Measurements from ENCODE around the gene BCL2L1. TPM values are rescaled to one million over a fixed set of nuclear protein-coding genes. Genes with fewer than 3 reads are reported as not detected.

BCL2L1 gene
- total RNA-seq, 6 experiments from 2014 or later = 111 to 122 (median 117) TPM

DNA sequence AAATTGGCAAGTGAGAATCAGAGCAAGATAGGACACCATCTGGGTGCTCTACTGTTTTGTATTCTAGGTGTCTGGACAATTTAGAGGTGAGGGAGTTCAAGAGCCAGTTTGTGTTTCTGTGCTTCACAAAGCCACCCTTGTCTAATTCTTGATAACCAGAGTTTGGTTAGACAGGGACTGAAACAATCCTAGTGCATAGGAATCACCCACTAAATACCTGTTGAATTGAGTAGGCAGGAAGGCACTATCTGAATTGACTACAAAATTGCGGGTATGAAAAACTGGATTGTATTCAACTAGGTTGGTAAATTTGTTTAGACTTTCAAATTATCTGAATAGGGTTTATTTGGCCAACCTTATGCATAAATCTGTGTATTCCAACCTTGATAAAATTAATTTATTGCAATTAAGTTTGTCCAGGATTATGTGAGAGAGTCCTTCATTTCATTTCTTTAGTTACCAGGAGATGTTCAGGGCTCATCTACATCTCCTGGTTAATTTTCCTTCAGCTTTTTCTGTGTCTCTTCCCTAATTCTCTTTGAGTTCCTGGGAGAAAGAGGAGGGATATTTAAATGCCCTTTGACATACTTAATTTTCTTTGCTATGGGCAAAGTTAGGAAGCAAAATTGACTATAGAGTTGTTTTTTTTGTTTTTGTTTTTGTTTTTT is 18.1 kb upstream of the BCL2L1 start:
- H3K4me1 Mint-ChIP-seq (ENCODE audit: low read depth) = peaks cover 10% of the 10 kb centered on the region
- no peak for DNase-seq
- no peaks in the 10 kb centered on the region; the same call in 1 of the 2 replicates for H3K36me3 Mint-ChIP-seq (ENCODE audit: low read depth)
- no peaks in the 10 kb centered on the region for H3K27me3 Mint-ChIP-seq (ENCODE audit: insufficient read depth)
- no peak overlapping the region for H3K4me3 Mint-ChIP-seq
- no peaks in the 10 kb centered on the region for H3K9me3 Mint-ChIP-seq
- no peak overlapping the region for H3K27ac Mint-ChIP-seq
- TF ChIP-seq, protein P1, sequence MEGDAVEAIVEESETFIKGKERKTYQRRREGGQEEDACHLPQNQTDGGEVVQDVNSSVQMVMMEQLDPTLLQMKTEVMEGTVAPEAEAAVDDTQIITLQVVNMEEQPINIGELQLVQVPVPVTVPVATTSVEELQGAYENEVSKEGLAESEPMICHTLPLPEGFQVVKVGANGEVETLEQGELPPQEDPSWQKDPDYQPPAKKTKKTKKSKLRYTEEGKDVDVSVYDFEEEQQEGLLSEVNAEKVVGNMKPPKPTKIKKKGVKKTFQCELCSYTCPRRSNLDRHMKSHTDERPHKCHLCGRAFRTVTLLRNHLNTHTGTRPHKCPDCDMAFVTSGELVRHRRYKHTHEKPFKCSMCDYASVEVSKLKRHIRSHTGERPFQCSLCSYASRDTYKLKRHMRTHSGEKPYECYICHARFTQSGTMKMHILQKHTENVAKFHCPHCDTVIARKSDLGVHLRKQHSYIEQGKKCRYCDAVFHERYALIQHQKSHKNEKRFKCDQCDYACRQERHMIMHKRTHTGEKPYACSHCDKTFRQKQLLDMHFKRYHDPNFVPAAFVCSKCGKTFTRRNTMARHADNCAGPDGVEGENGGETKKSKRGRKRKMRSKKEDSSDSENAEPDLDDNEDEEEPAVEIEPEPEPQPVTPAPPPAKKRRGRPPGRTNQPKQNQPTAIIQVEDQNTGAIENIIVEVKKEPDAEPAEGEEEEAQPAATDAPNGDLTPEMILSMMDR (IDR thresholded peaks at IDR 0.05) = no peak

DNA sequence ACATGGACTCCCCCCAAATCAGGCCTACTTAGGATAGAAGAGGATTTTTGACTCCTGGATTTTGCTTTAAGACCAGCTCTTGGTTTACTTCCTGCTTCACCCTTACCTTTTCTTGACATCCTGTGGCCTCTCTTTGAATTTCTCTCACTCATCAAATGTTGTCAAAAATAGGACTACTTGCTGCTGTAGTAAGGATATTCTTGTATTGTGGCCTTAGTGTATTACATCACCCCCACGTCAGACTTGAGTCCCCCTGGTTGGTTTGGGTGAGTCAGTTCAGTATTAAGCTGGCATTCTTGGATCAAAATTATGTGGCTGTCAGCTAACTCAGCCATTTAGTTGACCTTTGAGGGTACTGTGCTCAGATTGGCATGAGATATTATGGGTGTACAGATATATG is 17.5 kb upstream of the BCL2L1 start:
- H3K4me1 Mint-ChIP-seq (ENCODE audit: low read depth) = peaks cover 6% of the 10 kb centered on the region
- H3K4me3 Mint-ChIP-seq = no peak overlapping the region
- peak; percentile 47 for DNase-seq
- H3K36me3 Mint-ChIP-seq (ENCODE audit: low read depth) = no peaks in the 10 kb centered on the region; the same call in 1 of the 2 replicates
- H3K27ac Mint-ChIP-seq = no peak overlapping the region
- no peaks in the 10 kb centered on the region for H3K27me3 Mint-ChIP-seq (ENCODE audit: insufficient read depth)
- TF ChIP-seq, protein P1 (IDR thresholded peaks at IDR 0.05) = no peak
- H3K9me3 Mint-ChIP-seq = no peaks in the 10 kb centered on the region

DNA sequence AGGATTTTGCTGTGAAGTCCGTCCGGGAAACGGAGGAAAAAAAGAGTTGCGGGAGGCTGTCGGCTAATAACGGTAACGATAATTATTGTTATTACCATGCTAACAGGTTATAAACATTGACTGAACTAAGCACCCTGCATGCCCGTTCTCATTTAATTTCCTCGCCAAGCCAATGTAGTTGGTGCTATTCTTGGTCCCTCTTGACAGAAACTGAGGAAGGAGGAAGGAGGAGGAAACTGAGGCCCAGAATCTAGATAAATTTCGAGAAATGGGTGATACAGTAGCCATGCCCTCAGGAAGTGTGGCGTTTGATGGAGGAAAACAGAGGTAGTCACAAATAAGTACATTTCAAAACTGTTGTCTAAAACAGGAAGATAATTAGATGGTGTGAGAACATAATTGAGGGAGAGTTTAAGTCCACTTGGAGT is 16.9 kb upstream of the BCL2L1 start:
- H3K27me3 Mint-ChIP-seq (ENCODE audit: insufficient read depth) = no peaks in the 10 kb centered on the region
- H3K4me3 Mint-ChIP-seq = no peak overlapping the region
- DNase-seq = no peak
- TF ChIP-seq, protein P1 (IDR thresholded peaks at IDR 0.05) = no peak
- no peaks in the 10 kb centered on the region for H3K9me3 Mint-ChIP-seq
- peaks cover 6% of the 10 kb centered on the region for H3K4me1 Mint-ChIP-seq (ENCODE audit: low read depth)
- H3K36me3 Mint-ChIP-seq (ENCODE audit: low read depth) = no peaks in the 10 kb centered on the region; the same call in 1 of the 2 replicates
- H3K27ac Mint-ChIP-seq = no peak overlapping the region

DNA sequence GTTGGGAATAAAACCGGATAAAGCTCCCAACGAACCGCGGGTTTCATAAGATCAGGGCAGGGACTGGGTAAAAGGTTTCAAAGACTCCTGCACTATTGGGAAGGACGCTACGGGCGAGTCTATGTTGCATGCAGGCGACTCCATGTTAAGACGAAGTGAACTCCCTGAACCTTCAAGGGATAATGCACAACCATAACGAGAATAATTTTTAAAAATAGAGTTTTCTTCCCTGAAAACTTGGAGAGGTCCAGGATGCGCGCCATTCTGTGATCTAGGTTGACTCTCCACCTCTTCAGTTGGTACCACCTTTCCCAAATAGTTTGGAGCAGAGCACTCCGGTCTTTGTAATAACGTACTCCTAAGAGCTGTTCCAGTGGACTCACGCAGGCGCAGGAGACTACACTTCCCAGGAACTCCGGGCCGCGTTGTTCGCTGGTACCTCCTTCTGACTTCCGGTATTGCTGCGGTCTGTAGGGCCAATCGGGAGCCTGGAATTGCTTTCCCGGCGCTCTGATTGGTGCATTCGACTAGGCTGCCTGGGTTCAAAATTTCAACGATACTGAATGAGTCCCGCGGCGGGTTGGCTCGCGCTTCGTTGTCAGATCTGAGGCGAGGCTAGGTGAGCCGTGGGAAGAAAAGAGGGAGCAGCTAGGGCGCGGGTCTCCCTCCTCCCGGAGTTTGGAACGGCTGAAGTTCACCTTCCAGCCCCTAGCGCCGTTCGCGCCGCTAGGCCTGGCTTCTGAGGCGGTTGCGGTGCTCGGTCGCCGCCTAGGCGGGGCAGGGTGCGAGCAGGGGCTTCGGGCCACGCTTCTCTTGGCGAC is 16.3 kb upstream of the BCL2L1 start, which contains the start of gene TPX2:
TPX2 (plus strand) TSS at position 562 of the 821 bp plus-strand sequence. CDS start 18,187 bp downstream, outside the sequence.
- H3K36me3 Mint-ChIP-seq (ENCODE audit: low read depth) = no peaks in the 10 kb centered on the region; the same call in 1 of the 2 replicates
- peaks cover 6% of the 10 kb centered on the region for H3K4me1 Mint-ChIP-seq (ENCODE audit: low read depth)
- no peak within 1 kb of the TSS for H3K27ac Mint-ChIP-seq
- H3K27me3 Mint-ChIP-seq (ENCODE audit: insufficient read depth) = no peaks in the 10 kb centered on the region
- peak; percentile 95 for DNase-seq
- TF ChIP-seq, protein P1 (IDR thresholded peaks at IDR 0.05) = peak; percentile 36; the same call in 1 of the 2 replicates
- H3K4me3 Mint-ChIP-seq = no peak within 1 kb of the TSS
- no peaks in the 10 kb centered on the region for H3K9me3 Mint-ChIP-seq

DNA sequence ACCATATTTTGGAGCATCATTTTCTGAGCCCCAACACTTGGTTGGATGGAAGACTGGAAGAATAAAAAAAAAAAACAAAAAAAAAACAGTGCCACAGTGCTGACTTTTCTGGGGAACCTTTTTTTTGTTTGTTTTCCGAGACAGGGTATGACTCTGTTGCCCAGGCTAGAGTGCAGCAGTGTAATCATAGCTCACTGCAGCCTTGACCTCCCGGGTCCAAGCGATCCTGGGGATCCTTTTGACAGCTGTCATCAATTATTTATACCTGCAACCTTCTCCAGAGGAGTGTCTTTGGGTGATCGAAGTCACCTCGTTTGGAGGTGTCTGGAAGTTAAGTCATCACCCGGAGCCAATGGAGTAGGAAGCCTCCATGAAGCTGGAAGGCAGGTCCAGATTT is 8.7 kb upstream of the BCL2L1 start:
- no peak for DNase-seq
- TF ChIP-seq, protein P1 (IDR thresholded peaks at IDR 0.05) = no peak
- H3K4me3 Mint-ChIP-seq = peak overlapping the region; percentile 76
- H3K27me3 Mint-ChIP-seq (ENCODE audit: insufficient read depth) = no peaks in the 10 kb centered on the region; the same call in 1 of the 2 replicates
- H3K9me3 Mint-ChIP-seq = no peaks in the 10 kb centered on the region
- no peaks in the 10 kb centered on the region for H3K36me3 Mint-ChIP-seq (ENCODE audit: low read depth)
- peak overlapping the region; percentile 84 for H3K27ac Mint-ChIP-seq
- peaks cover 31% of the 10 kb centered on the region for H3K4me1 Mint-ChIP-seq (ENCODE audit: low read depth)

All from HFFc6 (cell line).